GM21737 (cell line): ENCODE results near the gene KRT80.
"Not testable (repeated sequence)": the region's sequence is repeated elsewhere in the genome, so short reads cannot be mapped to it uniquely, and the experiment has no call there.

Experiments used
- ATAC-seq: cut with Tn5 transposase; IDR thresholded peaks from one replicate; pipeline ENCODE4 v1.9.1; 2021; ENCODE audit warnings: mild to moderate bottlenecking, moderate library complexity; ENCODE audit not compliant: unreplicated experiment

KRT80 gene

DNA sequence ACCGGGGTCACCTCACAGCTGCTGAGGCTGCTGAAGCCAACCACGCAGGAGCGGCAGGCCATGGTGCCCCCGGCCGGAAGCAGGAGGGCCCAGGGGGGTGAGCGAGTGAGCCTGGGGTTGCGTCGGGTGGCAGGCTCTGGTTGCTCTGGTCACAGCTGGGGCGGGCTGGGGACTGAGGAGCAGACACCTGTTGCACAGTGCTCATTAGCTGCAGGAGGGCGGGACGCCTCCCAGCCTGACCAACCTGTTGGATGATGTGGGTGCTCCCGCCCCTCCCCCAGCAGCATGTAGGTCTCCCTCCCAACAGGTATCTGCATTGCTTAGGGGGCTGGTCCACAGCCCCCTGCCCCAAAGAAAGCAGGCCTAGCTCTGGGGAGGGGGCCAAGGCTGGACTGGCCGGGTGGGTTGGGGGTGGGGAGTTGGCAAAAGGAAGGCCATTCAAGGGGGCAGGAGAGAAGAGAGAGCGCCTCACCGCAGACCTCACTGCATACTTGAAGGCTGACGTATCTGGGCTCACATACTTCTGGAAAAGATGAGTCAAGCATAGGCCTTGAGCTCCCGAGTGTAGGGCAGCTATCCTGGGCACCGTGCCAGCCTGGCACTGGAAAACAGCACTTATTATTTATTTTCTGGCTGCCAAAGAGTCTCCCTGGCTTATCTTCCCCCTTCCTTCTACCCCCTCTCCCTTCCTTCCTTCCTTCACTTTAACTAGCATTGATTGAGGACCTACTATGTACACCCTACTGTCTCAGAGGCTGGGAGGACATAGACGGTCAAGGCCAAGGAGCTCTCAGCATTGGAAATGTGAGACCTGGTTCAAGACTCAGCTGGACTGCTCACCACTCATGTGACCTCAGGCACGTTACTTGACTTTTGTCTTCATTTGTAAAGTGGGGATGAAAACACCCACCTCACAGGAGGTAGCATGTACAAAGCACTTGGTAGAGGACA, at the start of gene KRT80:
Gene KRT80, minus strand, starts transcription at position 174 of the 951 bp plus-strand sequence. Its CDS starts 112 bp downstream, at position 62.
- ATAC-seq, result no peak

- ATAC-seq, result no peak
Observed at GRCh38 chr12:52241205-52241842, 49.5 kb upstream of the KRT80 start.

DNA sequence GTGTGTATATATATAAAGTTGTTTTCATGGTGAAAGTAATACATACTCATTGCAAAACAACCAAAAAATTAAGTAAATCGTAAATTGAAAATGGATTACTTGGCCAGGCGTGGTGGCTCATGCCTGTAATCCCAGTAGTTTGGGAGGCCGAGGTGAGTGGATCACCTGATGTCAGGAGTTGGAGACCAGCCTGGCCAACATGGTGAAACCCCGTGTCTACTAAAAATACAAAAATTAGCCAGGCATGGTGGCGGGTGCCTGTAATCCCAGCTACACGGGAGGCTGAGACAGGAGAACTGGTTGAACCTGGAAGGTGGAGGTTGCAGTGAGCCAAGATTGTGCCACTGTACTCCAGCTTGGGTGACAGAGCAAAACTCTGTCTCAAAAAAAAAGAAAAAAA, 48.4 kb upstream of the KRT80 start:
- not testable (repeated sequence) for ATAC-seq

DNA sequence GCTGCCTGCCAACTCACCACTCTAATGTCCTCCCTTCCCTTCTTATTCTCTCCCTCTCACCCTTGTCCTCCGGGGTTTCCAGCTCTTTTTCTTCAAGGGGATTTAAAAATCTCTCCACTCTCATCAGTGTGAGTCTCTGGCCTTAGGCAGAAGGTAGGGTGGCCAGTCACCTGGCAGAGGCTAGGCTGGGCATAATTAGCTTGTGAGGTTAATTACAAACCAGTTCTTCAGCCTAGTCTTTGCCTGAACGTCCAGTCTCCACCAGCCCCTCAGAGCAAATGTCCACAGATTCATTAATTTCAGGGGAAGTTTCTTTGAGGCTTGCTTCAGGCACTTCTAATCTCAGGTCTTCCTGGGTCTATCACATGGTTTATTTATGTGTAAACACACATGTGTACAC, 48.0 kb upstream of the KRT80 start:
- ATAC-seq, result no peak

GRCh38 chr12:52238916-52239646, 47.3 kb upstream of the KRT80 start:
- no peak for ATAC-seq

DNA sequence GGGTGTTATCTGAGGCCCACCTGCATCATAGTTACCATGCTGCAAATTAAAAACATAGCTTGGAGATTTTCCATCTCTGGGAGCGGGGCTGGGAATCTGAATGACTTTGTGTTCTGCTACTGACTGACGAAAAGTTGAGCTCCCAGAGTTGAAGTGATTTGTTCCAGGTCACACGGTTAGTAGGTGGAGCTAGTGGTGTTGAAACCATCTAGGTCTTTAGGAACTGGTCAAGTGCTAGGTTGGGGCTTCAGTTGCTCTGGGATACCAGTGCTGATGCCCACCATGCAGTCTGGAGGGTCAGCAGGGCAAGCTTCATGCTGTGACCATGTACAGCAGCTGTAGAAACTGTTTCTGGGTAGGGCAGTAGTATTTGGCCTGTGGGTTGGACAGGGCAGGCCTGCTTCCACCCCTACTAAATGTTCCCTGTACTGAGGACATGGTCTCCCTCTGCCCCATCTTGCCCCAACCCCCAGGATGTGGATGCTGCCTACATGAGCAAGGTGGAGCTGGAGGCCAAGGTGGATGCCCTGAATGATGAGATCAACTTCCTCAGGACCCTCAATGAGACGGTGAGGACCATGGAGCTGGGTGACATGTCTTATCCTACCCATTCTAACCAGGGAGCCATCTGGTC, 46.5 kb upstream of the KRT80 start:
- no peak for ATAC-seq

- ATAC-seq, result no peak
Observed at GRCh38 chr12:52236386-52237050, 44.7 kb upstream of the KRT80 start.

GRCh38 chr12:52235822-52236361, 44.1 kb upstream of the KRT80 start:
- ATAC-seq, result no peak

DNA sequence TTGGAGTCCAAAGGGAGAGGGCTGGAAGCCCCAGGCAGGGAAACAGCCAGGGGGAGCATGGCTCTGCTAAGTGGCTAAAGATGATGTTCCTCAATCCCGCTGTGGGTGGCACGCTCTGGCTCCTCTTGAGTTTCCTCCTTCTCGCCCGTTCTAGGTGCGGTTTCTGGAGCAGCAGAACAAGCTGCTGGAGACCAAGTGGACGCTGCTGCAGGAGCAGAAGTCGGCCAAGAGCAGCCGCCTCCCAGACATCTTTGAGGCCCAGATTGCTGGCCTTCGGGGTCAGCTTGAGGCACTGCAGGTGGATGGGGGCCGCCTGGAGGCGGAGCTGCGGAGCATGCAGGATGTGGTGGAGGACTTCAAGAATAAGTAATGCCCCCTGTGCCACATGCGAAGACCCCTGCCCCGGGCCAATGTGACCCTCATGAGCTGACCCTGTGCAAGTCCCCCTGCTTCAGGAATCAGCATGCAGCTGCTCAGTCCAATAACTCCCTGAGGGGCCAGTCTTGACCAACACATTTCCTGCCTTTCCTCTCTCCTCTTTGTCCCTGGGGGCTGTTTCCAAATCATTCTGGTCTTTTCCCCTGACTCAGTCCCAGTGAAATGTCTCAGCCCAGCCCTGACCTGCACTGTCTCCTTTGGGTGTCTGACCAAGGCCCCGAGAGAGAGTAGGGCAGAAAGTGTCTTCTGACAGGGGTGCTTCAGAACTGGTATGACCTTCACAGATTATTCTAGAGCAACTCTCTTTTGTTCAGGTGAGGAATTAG, 43.4 kb upstream of the KRT80 start:
- ATAC-seq, result no peak

- no peak for ATAC-seq
Observed at GRCh38 chr12:52234223-52234810, 42.5 kb upstream of the KRT80 start.

- no peak for ATAC-seq
Observed at GRCh38 chr12:52233462-52234207, 41.8 kb upstream of the KRT80 start.

DNA sequence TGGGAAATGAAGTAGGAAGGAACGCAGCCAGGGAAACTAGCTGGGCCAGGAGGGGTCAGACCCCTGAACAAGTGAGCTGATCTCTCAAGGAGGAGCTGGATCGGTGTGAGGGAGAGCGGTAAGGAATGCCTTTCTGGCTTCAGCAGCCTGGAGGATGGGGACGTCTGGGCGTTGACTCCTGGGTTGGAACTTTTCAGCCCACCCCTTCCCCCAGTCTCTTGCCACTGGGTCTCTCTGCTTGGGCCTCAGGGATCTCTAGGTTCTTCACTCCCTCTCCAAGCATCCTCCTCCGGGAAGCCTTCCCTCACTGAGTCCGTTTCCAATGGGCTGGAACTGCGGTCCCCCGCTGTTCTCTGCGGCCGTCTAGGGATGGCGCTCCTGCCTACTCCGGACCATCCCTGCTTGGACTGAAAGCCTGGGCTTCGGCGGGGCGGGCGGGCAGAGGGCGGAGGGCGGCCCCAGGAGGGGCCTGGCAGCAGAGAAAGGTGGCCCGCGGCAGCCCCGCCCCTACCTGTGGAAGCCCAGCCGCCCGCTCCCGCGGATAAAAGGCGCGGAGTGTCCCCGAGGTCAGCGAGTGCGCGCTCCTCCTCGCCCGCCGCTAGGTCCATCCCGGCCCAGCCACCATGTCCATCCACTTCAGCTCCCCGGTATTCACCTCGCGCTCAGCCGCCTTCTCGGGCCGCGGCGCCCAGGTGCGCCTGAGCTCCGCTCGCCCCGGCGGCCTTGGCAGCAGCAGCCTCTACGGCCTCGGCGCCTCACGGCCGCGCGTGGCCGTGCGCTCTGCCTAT, 41.1 kb upstream of the KRT80 start, which contains the start of gene KRT7:
Gene KRT7, plus strand, starts transcription at position 570 of the 788 bp plus-strand sequence. Its CDS starts 54 bp downstream, at position 624.
- no peak for ATAC-seq

GRCh38 chr12:52232203-52232673, 40.4 kb upstream of the KRT80 start:
- ATAC-seq, result no peak

GRCh38 chr12:52231305-52232202, 39.7 kb upstream of the KRT80 start:
- no peak for ATAC-seq

GRCh38 chr12:52230364-52231281, 38.8 kb upstream of the KRT80 start:
- no peak for ATAC-seq
